Measurements from ENCODE around the gene FBXL5.
A peak's percentile ranks its signal among the peaks of the same experiment; 100 is the strongest.

The FBXL5 gene

GRCh38 chr4:15655223-15656037 lies at the start of gene FBXL5:
Gene FBXL5 (minus strand): TSS chr4:15655357. CDS start chr4:15655287, 70 bp downstream.
- DNase-seq (ENCODE audit: low spot score): peak; percentile 62

GRCh38 chr4:15704129-15704528 lies 49.0 kb upstream of the FBXL5 start:
- DNase-seq (ENCODE audit: low spot score): no peak

GRCh38 chr4:15703439-15703838 lies 48.3 kb upstream of the FBXL5 start:
- no peak for DNase-seq (ENCODE audit: low spot score)

- DNase-seq (ENCODE audit: low spot score): no peak
Observed at GRCh38 chr4:15702941-15703403, 47.8 kb upstream of the FBXL5 start, which contains the start of gene BST1. Gene BST1 (plus strand): TSS chr4:15703065. CDS start chr4:15703145, 80 bp downstream.

- DNase-seq (ENCODE audit: low spot score): no peak
Observed at GRCh38 chr4:15696866-15697265, 41.7 kb upstream of the FBXL5 start.

GRCh38 chr4:15695729-15696128 lies 40.6 kb upstream of the FBXL5 start:
- DNase-seq (ENCODE audit: low spot score): no peak

GRCh38 chr4:15695240-15695699 lies 40.1 kb upstream of the FBXL5 start:
- DNase-seq (ENCODE audit: low spot score): peak; percentile 50

GRCh38 chr4:15694431-15694830 lies 39.3 kb upstream of the FBXL5 start:
- no peak for DNase-seq (ENCODE audit: low spot score)

- no peak for DNase-seq (ENCODE audit: low spot score)
Observed at GRCh38 chr4:15692602-15693001, 37.4 kb upstream of the FBXL5 start.

GRCh38 chr4:15691346-15692135 lies 36.4 kb upstream of the FBXL5 start:
- peak; percentile 34 for DNase-seq (ENCODE audit: low spot score)

GRCh38 chr4:15690020-15690809 lies 35.1 kb upstream of the FBXL5 start:
- no peak for DNase-seq (ENCODE audit: low spot score)

GRCh38 chr4:15689540-15689939 lies 34.4 kb upstream of the FBXL5 start:
- DNase-seq (ENCODE audit: low spot score): no peak

- DNase-seq (ENCODE audit: low spot score): no peak
Observed at GRCh38 chr4:15688051-15688450, 32.9 kb upstream of the FBXL5 start.

GRCh38 chr4:15684498-15684897 lies 29.3 kb upstream of the FBXL5 start:
- DNase-seq (ENCODE audit: low spot score): no peak

GRCh38 chr4:15683143-15683495 lies 28.0 kb upstream of the FBXL5 start:
- DNase-seq (ENCODE audit: low spot score): no peak

GRCh38 chr4:15682242-15683142 lies 27.3 kb upstream of the FBXL5 start:
- DNase-seq (ENCODE audit: low spot score): peak; percentile 3

GRCh38 chr4:15681372-15682241 lies 26.4 kb upstream of the FBXL5 start, which contains the start of gene FAM200B:
Gene FAM200B (plus strand): TSS chr4:15681827. CDS start chr4:15686978, 5,151 bp downstream.
- DNase-seq (ENCODE audit: low spot score): peak; percentile 93

GRCh38 chr4:15681067-15681371 lies 25.9 kb upstream of the FBXL5 start:
- DNase-seq (ENCODE audit: low spot score): no peak

GRCh38 chr4:15677507-15677988 lies 22.4 kb upstream of the FBXL5 start:
- peak; percentile 40 for DNase-seq (ENCODE audit: low spot score)

GRCh38 chr4:15676899-15677298 lies 21.7 kb upstream of the FBXL5 start:
- no peak for DNase-seq (ENCODE audit: low spot score)
